Measurements from ENCODE around the gene MEMO1.
"Not testable (repeated sequence)": the region's sequence is repeated elsewhere in the genome, so short reads cannot be mapped to it uniquely, and the experiment has no call there.

The MEMO1 gene

DNA sequence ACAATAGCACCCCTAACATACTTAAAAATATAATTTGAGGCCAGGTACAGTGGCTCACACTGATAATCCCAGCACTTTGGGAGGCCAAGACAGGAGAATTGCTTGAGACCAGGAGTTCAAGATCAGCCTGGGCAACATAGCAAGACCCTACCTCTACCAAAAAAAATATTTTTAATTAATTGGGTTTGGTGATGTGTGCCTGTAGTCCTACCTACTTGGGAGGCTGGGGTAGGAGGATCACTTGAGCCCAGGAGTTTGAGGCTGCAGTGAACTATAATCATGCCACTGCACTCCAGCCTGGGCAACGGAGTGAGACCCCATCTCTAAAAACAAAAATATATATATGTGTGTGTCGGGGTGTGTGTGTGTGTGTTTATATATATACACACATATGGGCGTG is 91.3 kb downstream of the MEMO1 start:
- Histone ChIP-seq H2BK12ac (ENCODE audit: low read length) (no peak overlapping the region), H3K14ac (ENCODE audit: low read length) (no peak overlapping the region)
- no CpG with 5 or more reads among the region's 3 CpGs for WGBS, 2 donors (ENCODE audit: extremely low coverage in 2 of 2, insufficient read length in 2 of 2, insufficient replicate concordance in 1 of 2)

GRCh38 chr2:31909661-31910060 is 101.1 kb downstream of the MEMO1 start:
- no peak overlapping the region for H2BK120ac ChIP-seq (ENCODE audit: low read depth, low read length)
- H2AFZ ChIP-seq (ENCODE audit: low read length) = no peak overlapping the region
- no peak overlapping the region for H4K8ac ChIP-seq (ENCODE audit: low read depth, low read length)
- no peaks in the 10 kb centered on the region for H3K79me1 ChIP-seq (ENCODE audit: low read depth, low read length)
- peaks cover 3 to 23% of the 10 kb centered on the region in 2 donors for H3K36me3 ChIP-seq (replicated peaks in 1 of 2; ENCODE audit: control insufficient read depth in 2 of 2, insufficient read depth in 2 of 2, low read length in 2 of 2)
- no peak overlapping the region for H3K9ac ChIP-seq (ENCODE audit: low read depth, low read length, poor library complexity)
- H3K4me3 ChIP-seq (ENCODE audit: low read length in 2 of 2) = no peak overlapping the region
- H3K27me3 ChIP-seq (ENCODE audit: control insufficient read depth in 3 of 3, insufficient read depth in 3 of 3, low read depth in 1 of 3, low read length in 3 of 3) = no peaks in the 10 kb centered on the region
- no peak overlapping the region for H2BK5ac ChIP-seq (ENCODE audit: low read length)
- no peak overlapping the region for H2BK15ac ChIP-seq (ENCODE audit: low read length)
- H3K4me2 ChIP-seq (ENCODE audit: insufficient read depth, low read length, poor library complexity, severe bottlenecking) = no peak overlapping the region
- H2AK5ac ChIP-seq (ENCODE audit: low read depth, low read length) = no peak overlapping the region
- H3K9me3 ChIP-seq (replicated peaks in 1 of 2; ENCODE audit: control insufficient read depth in 2 of 2, insufficient read depth in 1 of 2, low read depth in 1 of 2, low read length in 2 of 2) = no peaks in the 10 kb centered on the region
- H3K4me1 ChIP-seq (ENCODE audit: control insufficient read depth in 2 of 2, insufficient read depth in 1 of 2, low read depth in 1 of 2, low read length in 2 of 2) = no peaks in the 10 kb centered on the region
- H2BK12ac ChIP-seq (ENCODE audit: low read length) = no peak overlapping the region
- no peak for DNase-seq (ENCODE audit: low spot score)
- H3K27ac ChIP-seq (replicated peaks; ENCODE audit: low read length) = no peak overlapping the region
- no peak overlapping the region for H3K23ac ChIP-seq (ENCODE audit: low read depth, low read length, poor library complexity)
- no peak overlapping the region for H3K14ac ChIP-seq (ENCODE audit: low read length)
- no peak overlapping the region for H3K18ac ChIP-seq (ENCODE audit: low read length)
- no peak overlapping the region for H3K4ac ChIP-seq (ENCODE audit: low read length)
- no peak overlapping the region for H4K91ac ChIP-seq (ENCODE audit: low read depth, low read length, poor library complexity)

More for the DNA sequence above, 91.3 kb downstream of the MEMO1 start:
- no peak overlapping the region for H3K18ac ChIP-seq (ENCODE audit: low read length)
- H3K4me1 ChIP-seq (ENCODE audit: control insufficient read depth in 2 of 2, insufficient read depth in 1 of 2, low read depth in 1 of 2, low read length in 2 of 2) = no peaks in the 10 kb centered on the region
- no peaks in the 10 kb centered on the region for H3K9me3 ChIP-seq (replicated peaks in 1 of 2; ENCODE audit: control insufficient read depth in 2 of 2, insufficient read depth in 1 of 2, low read depth in 1 of 2, low read length in 2 of 2)
- no peak overlapping the region for H4K91ac ChIP-seq (ENCODE audit: low read depth, low read length, poor library complexity)
- no peak overlapping the region for H2BK5ac ChIP-seq (ENCODE audit: low read length)
- H2BK15ac ChIP-seq (ENCODE audit: low read length) = no peak overlapping the region
- DNase-seq (ENCODE audit: low spot score) = no peak
- no peak overlapping the region for H3K27ac ChIP-seq (replicated peaks; ENCODE audit: low read length)
- H3K9ac ChIP-seq (ENCODE audit: low read depth, low read length, poor library complexity) = no peak overlapping the region
- peaks cover 0 to 40% of the 10 kb centered on the region in 2 donors for H3K36me3 ChIP-seq (replicated peaks in 1 of 2; ENCODE audit: control insufficient read depth in 2 of 2, insufficient read depth in 2 of 2, low read length in 2 of 2)
- no peaks in the 10 kb centered on the region for H3K27me3 ChIP-seq (ENCODE audit: control insufficient read depth in 3 of 3, insufficient read depth in 3 of 3, low read depth in 1 of 3, low read length in 3 of 3)
- no peak overlapping the region for H3K4me2 ChIP-seq (ENCODE audit: insufficient read depth, low read length, poor library complexity, severe bottlenecking)
- no peaks in the 10 kb centered on the region for H3K79me1 ChIP-seq (ENCODE audit: low read depth, low read length)
- no peak overlapping the region for H4K8ac ChIP-seq (ENCODE audit: low read depth, low read length)
- H2BK120ac ChIP-seq (ENCODE audit: low read depth, low read length) = no peak overlapping the region
- H2AFZ ChIP-seq (ENCODE audit: low read length) = no peak overlapping the region
- no peak overlapping the region for H3K23ac ChIP-seq (ENCODE audit: low read depth, low read length, poor library complexity)
- H3K4ac ChIP-seq (ENCODE audit: low read length) = no peak overlapping the region
- no peak overlapping the region for H2AK5ac ChIP-seq (ENCODE audit: low read depth, low read length)
- no peak overlapping the region for H3K4me3 ChIP-seq (ENCODE audit: low read length in 2 of 2)

GRCh38 chr2:31907491-31907890 is 103.3 kb downstream of the MEMO1 start:
- H2BK5ac ChIP-seq (ENCODE audit: low read length); H4K8ac ChIP-seq (ENCODE audit: low read depth, low read length); H2AK5ac ChIP-seq (ENCODE audit: low read depth, low read length); H3K14ac ChIP-seq (ENCODE audit: low read length); H3K4me3 ChIP-seq (ENCODE audit: low read length in 2 of 2); H4K91ac ChIP-seq (ENCODE audit: low read depth, low read length, poor library complexity); H2BK120ac ChIP-seq (ENCODE audit: low read depth, low read length); H3K27ac ChIP-seq (replicated peaks; ENCODE audit: low read length); H2AFZ ChIP-seq (ENCODE audit: low read length); H3K4ac ChIP-seq (ENCODE audit: low read length); H3K4me2 ChIP-seq (ENCODE audit: insufficient read depth, low read length, poor library complexity, severe bottlenecking); H2BK12ac ChIP-seq (ENCODE audit: low read length); H3K23ac ChIP-seq (ENCODE audit: low read depth, low read length, poor library complexity); H3K9me3 ChIP-seq (replicated peaks in 1 of 2; ENCODE audit: control insufficient read depth in 2 of 2, insufficient read depth in 1 of 2, low read depth in 1 of 2, low read length in 2 of 2); H3K9ac ChIP-seq (ENCODE audit: low read depth, low read length, poor library complexity); H3K79me1 ChIP-seq (ENCODE audit: low read depth, low read length); DNase-seq (ENCODE audit: low spot score); H2BK15ac ChIP-seq (ENCODE audit: low read length); H3K18ac ChIP-seq (ENCODE audit: low read length); H3K4me1 ChIP-seq (ENCODE audit: control insufficient read depth in 2 of 2, insufficient read depth in 1 of 2, low read depth in 1 of 2, low read length in 2 of 2); H3K27me3 ChIP-seq (ENCODE audit: control insufficient read depth in 3 of 3, insufficient read depth in 3 of 3, low read depth in 1 of 3, low read length in 3 of 3): not testable (repeated sequence)
- no CpG with 5 or more reads among the region's 6 CpGs for WGBS, 2 donors (ENCODE audit: extremely low coverage in 2 of 2, insufficient read length in 2 of 2, insufficient replicate concordance in 1 of 2)
- peaks cover 3 to 22% of the 10 kb centered on the region in 2 donors for H3K36me3 ChIP-seq (replicated peaks in 1 of 2; ENCODE audit: control insufficient read depth in 2 of 2, insufficient read depth in 2 of 2, low read length in 2 of 2)

- Histone ChIP-seq H3K9ac (ENCODE audit: low read depth, low read length, poor library complexity) (no peak overlapping the region), H3K4me2 (ENCODE audit: insufficient read depth, low read length, poor library complexity, severe bottlenecking) (no peak overlapping the region), H3K4me1 (ENCODE audit: control insufficient read depth in 2 of 2, insufficient read depth in 1 of 2, low read depth in 1 of 2, low read length in 2 of 2) (peaks cover 0 to 2% of the 10 kb centered on the region in 2 donors), H3K14ac (ENCODE audit: low read length) (no peak overlapping the region), H2AK5ac (ENCODE audit: low read depth, low read length) (no peak overlapping the region), H4K91ac (ENCODE audit: low read depth, low read length, poor library complexity) (no peak overlapping the region), H3K9me3 (replicated peaks in 1 of 2; ENCODE audit: control insufficient read depth in 2 of 2, insufficient read depth in 1 of 2, low read depth in 1 of 2, low read length in 2 of 2) (peaks cover 0 to 7% of the 10 kb centered on the region in 2 donors), H3K27me3 (ENCODE audit: control insufficient read depth in 3 of 3, insufficient read depth in 3 of 3, low read depth in 1 of 3, low read length in 3 of 3) (no peaks in the 10 kb centered on the region), H2BK12ac (ENCODE audit: low read length) (no peak overlapping the region), H2BK5ac (ENCODE audit: low read length) (no peak overlapping the region), H2AFZ (ENCODE audit: low read length) (no peak overlapping the region), H2BK15ac (ENCODE audit: low read length) (no peak overlapping the region), H3K27ac (replicated peaks; ENCODE audit: low read length) (no peak overlapping the region), H3K4me3 (ENCODE audit: low read length in 2 of 2) (no peak overlapping the region), H3K23ac (ENCODE audit: low read depth, low read length, poor library complexity) (no peak overlapping the region), H3K18ac (ENCODE audit: low read length) (no peak overlapping the region), H4K8ac (ENCODE audit: low read depth, low read length) (no peak overlapping the region), H3K79me1 (ENCODE audit: low read depth, low read length) (no peaks in the 10 kb centered on the region), H3K36me3 (replicated peaks in 1 of 2; ENCODE audit: control insufficient read depth in 2 of 2, insufficient read depth in 2 of 2, low read length in 2 of 2) (peaks cover 4 to 31% of the 10 kb centered on the region in 2 donors), H3K4ac (ENCODE audit: low read length) (no peak overlapping the region), H2BK120ac (ENCODE audit: low read depth, low read length) (no peak overlapping the region)
- no CpG with 5 or more reads among the region's 4 CpGs for WGBS, 2 donors (ENCODE audit: extremely low coverage in 2 of 2, insufficient read length in 2 of 2, insufficient replicate concordance in 1 of 2)
- DNase-seq (ENCODE audit: low spot score) = no peak
Measured at GRCh38 chr2:31903109-31903780, 107.6 kb downstream of the MEMO1 start.
